Psoas muscle (tissue), 8 donors: ENCODE results near the gene KIF9. TPM values are rescaled to one million over a fixed set of nuclear protein-coding genes. Genes with fewer than 3 reads are reported as not detected.

Experiments
- ATAC-seq, 4 donors: fragments of 200-7000 bp; cut with Tn5 transposase; one replicate each; pipeline ENCODE4 v1.9.1; 2020; ENCODE audit warnings: moderate library complexity in 3 of 4, mild to moderate bottlenecking in 2 of 4
- DNase-seq, 2 donors: peaks; one replicate each; pipeline ENCODE4 v3.0.0-alpha.2; 2020
- H3K27ac ChIP-seq: fragments of 200-600 bp; one replicate; pipeline ENCODE4 v1.8.0; 2022
- H3K27me3 ChIP-seq, 3 donors: fragments of 200-600 bp in 1 of 3; one replicate each; pipeline versions ENCODE4 v1.6.1 to v1.8.0; 2013 to 2022; ENCODE audit warnings: low read length in 2 of 3, mild to moderate bottlenecking in 2 of 3, moderate library complexity in 1 of 3; ENCODE audit not compliant: insufficient read depth in 3 of 3
- H3K36me3 ChIP-seq, 2 donors: fragments of 200-600 bp in 1 of 2; one replicate each; pipeline versions ENCODE4 v1.6.1 to v1.8.0; 2013 to 2022; ENCODE audit warnings: low read depth in 1 of 2, mild to moderate bottlenecking in 1 of 2, moderate library complexity in 1 of 2; ENCODE audit not compliant: insufficient read depth in 1 of 2
- H3K4me1 ChIP-seq: fragments of 200-600 bp; one replicate; pipeline ENCODE4 v1.8.0; 2022
- H3K4me3 ChIP-seq: fragments of 200-600 bp; one replicate; pipeline ENCODE4 v1.8.0; 2022; ENCODE audit warnings: mild to moderate bottlenecking
- H3K9me3 ChIP-seq: fragments of 200-600 bp; one replicate; pipeline ENCODE4 v1.8.0; 2022
- CTCF ChIP-seq: fragments of 200-600 bp; IDR thresholded peaks from one replicate; pipeline ENCODE4 v1.8.0; 2022; ENCODE audit warnings: antibody characterized with exemption
- WGBS, 3 donors: extraction: QIAGEN DNeasy Blood & Tissue Kit; methylation state at CpG; one replicate each; pipeline versions ENCODE4 v1.1.6 to v1.1.7; 2013; 5-methylcytosine and 5-hydroxymethylcytosine counted together
- intact Hi-C, 2 donors: fragments of 100-400 bp; cut with DNase I; formaldehyde crosslinking; loops; one replicate each; pipeline versions ENCODE4 v1.11.0 to v1.14.2; 2022
- polyA plus RNA-seq, 3 donors: library from polyadenylated mRNA; stranded (reverse); fragments of 200-250 nt; gene quantifications; one replicate each; pipeline ENCODE4 v1.2.3, GENCODE V29; 2013
- total RNA-seq, 4 donors: library from RNA; stranded (reverse); fragmentation: NEBNext Ultra II Directional in 2 of 4; extraction: Animal tissue kit (Norgen Biotek cat#: 25700) in 2 of 4; gene quantifications; one replicate each; pipeline versions ENCODE4 v1.2.1 to v1.2.4, GENCODE V29; 2021 to 2023
- donor health status: healthy with polysubstance abuse.
- donor health status: DM: no; HTN: no; CAD: no; lungs with moderate emphysema.
- donor health status: Bipolar disorder and iron deficiency.
- donor health status: healthy.
- donor health status: DM: yes; HTN: yes; CAD: no.
- donor health status: DM: no; HTN: no; CAD: no.
- donor health status: DM: no; HTN: no; CAD: no.
- donor health status: DM: yes; HTN: yes; CAD: no.

The KIF9 gene
- total and polyA plus RNA-seq, 7 donors: 3.5 to 15.5 (median 5.9) TPM

GRCh38 chr3:47288966-47289910 lies 6.6 kb upstream of the KIF9 start:
- ATAC-seq (no peak), DNase-seq (no peak)
- Histone ChIP-seq H3K4me3 (no peak overlapping the region), H3K27ac (no peak overlapping the region), H3K9me3 (no peaks in the 10 kb centered on the region), H3K4me1 (peaks cover 19% of the 10 kb centered on the region), H3K27me3 (no peaks in the 10 kb centered on the region), H3K36me3 (peaks cover 10 to 43% of the 10 kb centered on the region in 2 donors)
- TF ChIP-seq CTCF: no peak
- intact Hi-C loops: loop anchor here in 1 of 2 donors (2.0 kb wide), 1 partner anchor 24 kb away; no protein-coding TSS in a partner anchor
- 81 to 83% (median 83%) methylated on average over 6 of the region's 6 CpGs for WGBS, 3 donors

GRCh38 chr3:47283591-47284364 lies 1.2 kb upstream of the KIF9 start:
- 32 to 34% (median 33%) methylated on average over 12 of the region's 12 CpGs for WGBS, 3 donors
- Histone ChIP-seq H3K9me3 (no peaks in the 10 kb centered on the region), H3K27me3 (no peaks in the 10 kb centered on the region), H3K4me3 (peak overlapping the region; percentile 97), H3K27ac (peak overlapping the region; percentile 97), H3K4me1 (peaks cover 34% of the 10 kb centered on the region), H3K36me3 (peaks cover 8 to 21% of the 10 kb centered on the region in 2 donors)
- intact Hi-C loops: loop anchor here (2.0 to 5.0 kb wide), 3 partner anchors 39 to 116 kb away; no protein-coding TSS in a partner anchor
- DNase-seq (peak in 1 of 2 donors; percentile 23), ATAC-seq (no peak)
- no peak for TF ChIP-seq CTCF

- WGBS, 3 donors: 0 to 1% (median 0%) methylated on average over 10 of the region's 10 CpGs
- TF ChIP-seq CTCF: no peak
- Histone ChIP-seq H3K27ac (peak overlapping the region; percentile 97), H3K36me3 (peaks cover 4 to 15% of the 10 kb centered on the region in 2 donors), H3K4me1 (peaks cover 34% of the 10 kb centered on the region), H3K27me3 (no peaks in the 10 kb centered on the region), H3K9me3 (no peaks in the 10 kb centered on the region), H3K4me3 (peak overlapping the region; percentile 97)
- ATAC-seq: peak in 2 of 4 donors; percentile 14 to 33
- intact Hi-C loops: loop anchor here (2.0 to 5.0 kb wide), 3 partner anchors 39 to 116 kb away; no protein-coding TSS in a partner anchor
- peak in 1 of 2 donors; percentile 54 for DNase-seq
These were observed 566 bp upstream of the KIF9 start for GRCh38 chr3:47283193-47283537.

- 89 to 95% (median 93%) methylated on average over 5 of the region's 5 CpGs for WGBS, 3 donors
- intact Hi-C loops: loop anchor here (5.0 kb wide), 2 partner anchors 42 to 113 kb away; no protein-coding TSS in a partner anchor
- no peak for TF ChIP-seq CTCF
These were observed 2.1 kb downstream of the KIF9 start for GRCh38 chr3:47280519-47280918.

More at GRCh38 chr3:47280519-47280918, 2.1 kb downstream of the KIF9 start:
- peaks cover 34% of the 10 kb centered on the region for H3K4me1 ChIP-seq
- ATAC-seq: no peak
- H3K4me3 ChIP-seq: no peak overlapping the region
- DNase-seq: no peak
- H3K9me3 ChIP-seq: no peaks in the 10 kb centered on the region
- H3K27ac ChIP-seq: no peak overlapping the region
- no peaks in the 10 kb centered on the region for H3K36me3 ChIP-seq
- H3K27me3 ChIP-seq: no peaks in the 10 kb centered on the region
